Measurements from ENCODE around the gene SARM1. TPM values are rescaled to one million over a fixed set of nuclear protein-coding genes. Genes with fewer than 3 reads are reported as not detected.
A peak's percentile ranks its signal among the peaks of the same experiment; 100 is the strongest.

The SARM1 gene
- total RNA-seq, 1 donor from 2014 or later: 18.3 TPM

DNA sequence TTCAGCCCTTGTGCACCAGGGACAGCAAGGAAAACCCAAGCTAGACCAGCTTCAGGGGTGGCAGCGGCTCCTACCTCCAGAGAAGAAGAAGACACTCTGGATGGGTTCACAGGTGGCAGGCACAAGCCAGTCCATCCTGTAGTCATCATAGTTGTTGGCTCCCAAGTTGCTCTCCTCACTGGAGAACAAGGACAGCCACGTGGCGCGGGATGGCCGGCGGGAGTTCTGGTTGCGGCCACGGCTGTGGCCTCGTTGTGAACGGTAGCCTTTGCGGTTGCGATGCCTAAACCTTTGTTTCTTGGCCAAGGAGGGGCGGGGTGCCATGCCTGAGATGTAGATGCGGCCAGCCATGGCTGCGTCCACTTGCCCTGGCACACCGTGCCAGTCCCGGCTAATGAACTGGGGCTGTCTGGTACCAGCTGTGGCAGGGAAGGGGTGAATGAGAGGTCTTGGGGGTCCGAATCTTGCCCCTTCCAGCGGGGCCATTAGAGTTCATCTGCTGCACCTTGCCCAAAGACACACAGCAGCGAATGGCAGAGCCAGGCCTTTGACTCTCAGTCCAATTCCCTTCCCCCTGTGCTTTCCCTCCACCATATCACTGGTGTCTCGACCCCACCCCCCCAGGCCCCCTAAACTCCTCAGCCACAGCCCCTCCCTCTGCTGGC lies 3.7 kb upstream of the SARM1 start:
- no peak for FAIRE-seq
- no peak for DNase-seq (ENCODE audit: low spot score in 2 of 2)

DNA sequence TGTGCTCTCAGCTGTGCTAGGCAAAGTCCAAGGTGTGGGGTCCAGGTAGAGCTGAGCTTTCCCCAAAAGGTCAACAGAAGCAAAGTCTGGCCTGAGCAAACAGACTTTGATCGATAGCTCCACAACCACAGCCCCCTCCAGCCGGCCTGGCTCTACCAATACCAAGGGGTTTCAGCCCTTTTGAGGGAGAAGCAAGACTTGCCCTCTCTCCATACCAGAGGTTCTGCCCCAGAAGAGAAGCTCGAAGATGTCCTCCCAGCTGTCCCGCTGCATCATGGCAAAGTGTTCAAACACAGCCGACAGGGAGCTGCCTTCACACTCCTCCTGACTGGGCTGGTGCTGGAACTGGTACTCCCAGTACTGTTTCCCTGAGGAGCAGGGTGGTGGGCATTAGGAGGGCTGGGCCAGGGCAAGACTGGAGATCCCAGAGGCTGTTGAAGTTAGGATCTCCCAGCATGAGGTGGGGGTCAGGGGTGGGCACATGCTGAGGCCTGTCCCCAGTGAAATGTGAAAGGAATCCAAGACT lies 3.1 kb upstream of the SARM1 start:
- FAIRE-seq (no peak), DNase-seq (ENCODE audit: low spot score in 2 of 2) (no peak)

- no peak for FAIRE-seq
- DNase-seq (ENCODE audit: low spot score in 2 of 2): no peak
Observed at GRCh38 chr17:28368915-28369683, 2.4 kb upstream of the SARM1 start.

DNA sequence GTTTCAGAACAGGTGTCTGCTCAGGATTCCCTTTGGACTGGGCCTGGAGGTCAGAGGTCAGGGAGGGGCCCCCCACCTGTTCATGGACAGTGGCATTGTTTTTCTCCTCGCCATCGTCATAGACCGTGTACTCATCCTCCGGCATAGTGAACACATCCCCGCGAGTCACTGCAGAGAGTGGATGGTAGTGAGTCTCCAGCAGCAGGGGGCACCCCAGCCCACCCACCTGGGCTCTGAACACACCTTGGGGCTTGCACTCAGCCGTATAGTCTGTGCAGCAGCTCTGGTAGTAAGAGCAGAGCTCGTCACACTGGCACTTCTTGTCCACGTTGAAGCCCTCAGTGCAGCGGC lies 1.8 kb upstream of the SARM1 start:
- FAIRE-seq (no peak), DNase-seq (ENCODE audit: low spot score in 2 of 2) (no peak)

DNA sequence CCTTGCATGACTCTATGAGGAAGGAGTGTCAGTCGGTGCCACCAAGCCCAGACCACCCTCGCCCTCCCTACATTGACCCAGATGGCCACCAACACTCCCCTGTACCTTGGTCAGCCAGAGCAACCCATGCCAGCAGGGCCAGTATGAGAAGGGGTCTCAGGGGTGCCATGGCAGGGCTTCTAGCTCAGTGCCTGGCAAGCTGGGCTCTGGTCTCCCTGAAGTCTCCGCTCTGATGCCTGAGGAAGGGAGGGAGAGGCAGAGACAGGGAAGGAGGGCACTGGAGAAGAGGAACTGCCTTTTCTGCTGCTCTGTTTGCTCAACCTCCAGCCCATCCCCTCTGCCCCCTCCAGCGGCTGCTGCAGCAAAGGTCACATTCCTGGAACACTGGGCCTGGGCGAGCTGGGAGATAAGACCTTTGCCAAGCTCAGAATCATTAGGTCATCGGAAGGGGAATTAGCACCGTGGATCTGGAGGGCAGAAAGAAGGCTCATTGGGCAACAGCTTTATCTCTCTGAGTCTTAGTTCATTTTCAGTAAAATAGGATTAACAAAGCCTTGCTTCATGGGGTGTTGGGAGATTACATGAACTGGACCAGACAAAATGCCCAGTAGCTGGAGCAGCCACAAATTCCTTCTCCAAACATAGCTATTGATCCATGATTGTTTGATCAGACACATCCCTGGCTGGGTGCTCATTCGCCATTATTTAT lies 1.3 kb upstream of the SARM1 start, which contains the start of gene VTN:
Gene VTN (minus strand): TSS at position 273 of the 709 bp plus-strand sequence. CDS start 104 bp downstream, at position 169.
- DNase-seq (ENCODE audit: low spot score in 2 of 2): no peak
- FAIRE-seq: no peak

- FAIRE-seq: no peak
- DNase-seq (ENCODE audit: low spot score in 2 of 2): no peak
Observed at GRCh38 chr17:28370744-28371103, 770 bp upstream of the SARM1 start.

DNA sequence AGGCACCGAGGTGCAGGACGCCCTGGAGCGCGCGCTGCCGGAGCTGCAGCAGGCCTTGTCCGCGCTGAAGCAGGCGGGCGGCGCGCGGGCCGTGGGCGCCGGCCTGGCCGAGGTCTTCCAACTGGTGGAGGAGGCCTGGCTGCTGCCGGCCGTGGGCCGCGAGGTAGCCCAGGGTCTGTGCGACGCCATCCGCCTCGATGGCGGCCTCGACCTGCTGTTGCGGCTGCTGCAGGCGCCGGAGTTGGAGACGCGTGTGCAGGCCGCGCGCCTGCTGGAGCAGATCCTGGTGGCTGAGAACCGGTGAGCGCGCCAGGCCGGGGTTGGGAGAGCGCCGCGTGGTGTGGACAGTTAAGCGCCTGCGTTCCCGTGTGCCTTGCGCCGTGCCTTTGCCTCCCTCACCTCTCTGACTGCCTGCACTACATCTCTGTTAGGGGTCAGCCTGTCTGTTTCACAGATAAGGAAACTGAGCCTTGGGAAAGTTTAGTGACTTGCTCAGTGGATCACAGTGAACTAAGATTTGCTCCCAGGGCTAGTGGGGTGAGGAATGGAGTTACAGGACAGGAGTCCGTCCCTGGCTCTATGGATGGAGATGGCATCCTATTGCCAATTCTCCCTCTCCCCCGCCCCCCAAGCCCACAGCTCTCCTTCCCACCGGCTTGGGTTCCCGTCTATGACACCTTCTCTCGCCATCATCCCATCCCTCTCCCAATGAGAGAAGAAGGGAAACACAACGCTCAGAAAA lies 880 bp downstream of the SARM1 start:
- DNase-seq (ENCODE audit: low spot score in 2 of 2): peak in 1 of 2 donors; percentile 49

DNA sequence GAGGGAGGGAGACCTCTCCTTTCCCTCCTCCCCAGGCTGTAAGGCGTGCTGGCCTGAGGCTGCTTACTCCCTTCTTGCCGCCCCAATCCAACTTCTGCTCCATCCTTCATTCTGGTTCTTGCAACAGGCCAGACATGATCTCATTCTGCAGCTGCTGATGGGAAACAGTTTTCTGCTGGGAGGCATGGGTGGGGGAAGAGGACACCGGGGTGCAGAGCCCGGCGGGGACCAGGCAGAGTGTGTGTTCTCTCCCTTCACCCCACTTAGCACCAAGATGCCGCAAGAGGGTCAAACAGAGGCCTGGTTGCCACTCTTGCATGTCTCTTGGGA lies 1.4 kb downstream of the SARM1 start:
- DNase-seq (ENCODE audit: low spot score in 2 of 2) (no peak), FAIRE-seq (no peak)

More for the DNA sequence above, 880 bp downstream of the SARM1 start:
- no peak for FAIRE-seq

- FAIRE-seq: no peak
- DNase-seq (ENCODE audit: low spot score in 2 of 2): no peak
Observed at GRCh38 chr17:28379814-28380801, 8.6 kb downstream of the SARM1 start.

DNA sequence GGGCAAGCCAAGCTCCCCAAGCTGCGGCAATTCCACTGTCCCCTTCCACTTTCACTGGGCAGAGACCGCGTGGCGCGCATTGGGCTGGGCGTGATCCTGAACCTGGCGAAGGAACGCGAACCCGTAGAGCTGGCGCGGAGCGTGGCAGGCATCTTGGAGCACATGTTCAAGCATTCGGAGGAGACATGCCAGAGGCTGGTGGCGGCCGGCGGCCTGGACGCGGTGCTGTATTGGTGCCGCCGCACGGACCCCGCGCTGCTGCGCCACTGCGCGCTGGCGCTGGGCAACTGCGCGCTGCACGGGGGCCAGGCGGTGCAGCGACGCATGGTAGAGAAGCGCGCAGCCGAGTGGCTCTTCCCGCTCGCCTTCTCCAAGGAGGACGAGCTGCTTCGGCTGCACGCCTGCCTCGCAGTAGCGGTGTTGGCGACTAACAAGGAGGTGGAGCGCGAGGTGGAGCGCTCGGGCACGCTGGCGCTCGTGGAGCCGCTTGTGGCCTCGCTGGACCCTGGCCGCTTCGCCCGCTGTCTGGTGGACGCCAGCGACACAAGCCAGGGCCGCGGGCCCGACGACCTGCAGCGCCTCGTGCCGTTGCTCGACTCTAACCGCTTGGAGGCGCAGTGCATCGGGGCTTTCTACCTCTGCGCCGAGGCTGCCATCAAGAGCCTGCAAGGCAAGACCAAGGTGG lies 9.8 kb downstream of the SARM1 start:
- no peak for FAIRE-seq
- DNase-seq (ENCODE audit: low spot score in 2 of 2): no peak

GRCh38 chr17:28384281-28385036 lies 13.0 kb downstream of the SARM1 start:
- FAIRE-seq: no peak
- DNase-seq (ENCODE audit: low spot score in 2 of 2): no peak

GRCh38 chr17:28385037-28385400 lies 13.5 kb downstream of the SARM1 start:
- FAIRE-seq (no peak), DNase-seq (ENCODE audit: low spot score in 2 of 2) (no peak)

- no peak for FAIRE-seq
- no peak for DNase-seq (ENCODE audit: low spot score in 2 of 2)
Observed at GRCh38 chr17:28385406-28385805, 13.9 kb downstream of the SARM1 start.

- no peak for DNase-seq (ENCODE audit: low spot score in 2 of 2)
- FAIRE-seq: no peak
Observed at GRCh38 chr17:28386391-28386790, 14.9 kb downstream of the SARM1 start.

DNA sequence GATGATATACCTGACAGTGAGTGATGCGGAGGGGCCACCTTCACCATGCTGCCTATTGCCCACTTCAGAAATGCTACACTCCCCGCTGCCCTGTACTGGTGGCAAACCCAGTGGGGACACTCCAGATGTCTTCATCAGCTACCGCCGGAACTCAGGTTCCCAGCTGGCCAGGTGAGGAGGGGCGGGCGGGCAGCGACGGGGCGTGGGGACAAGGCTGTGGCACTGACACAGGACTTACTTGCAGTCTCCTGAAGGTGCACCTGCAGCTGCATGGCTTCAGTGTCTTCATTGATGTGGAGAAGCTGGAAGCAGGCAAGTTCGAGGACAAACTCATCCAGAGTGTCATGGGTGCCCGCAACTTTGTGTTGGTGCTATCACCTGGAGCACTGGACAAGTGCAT lies 16.6 kb downstream of the SARM1 start:
- FAIRE-seq: no peak
- DNase-seq (ENCODE audit: low spot score in 2 of 2): no peak

GRCh38 chr17:28390141-28390540 lies 18.6 kb downstream of the SARM1 start:
- no peak for DNase-seq (ENCODE audit: low spot score in 2 of 2)
- FAIRE-seq: no peak

DNA sequence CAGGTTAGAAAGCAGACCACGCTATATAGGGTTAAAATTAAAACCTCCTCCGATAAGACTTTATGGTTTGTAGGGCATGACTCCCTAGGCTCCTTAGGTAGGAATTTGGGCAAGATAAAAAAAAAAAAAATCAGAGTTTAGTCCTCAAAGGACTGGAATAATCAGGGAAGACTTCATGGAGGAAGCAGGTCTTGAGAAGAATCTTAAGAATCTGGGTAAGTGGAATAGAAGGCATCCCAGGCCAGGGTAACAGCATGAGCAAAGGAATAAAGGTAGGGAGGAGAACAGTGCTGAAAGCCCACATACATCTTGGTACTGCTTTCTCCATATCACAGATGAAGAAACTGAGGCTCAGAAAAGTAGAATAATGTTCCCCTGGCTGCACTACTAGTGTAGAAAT lies 19.1 kb downstream of the SARM1 start:
- DNase-seq (ENCODE audit: low spot score in 2 of 2): no peak
- no peak for FAIRE-seq

- FAIRE-seq (no peak), DNase-seq (ENCODE audit: low spot score in 2 of 2) (no peak)
Observed at GRCh38 chr17:28390984-28391383, 19.5 kb downstream of the SARM1 start.

Measured in frontal cortex (tissue), 4 donors.